Measurements from ENCODE around the gene PITRM1. TPM values are rescaled to one million over a fixed set of nuclear protein-coding genes. Genes with fewer than 3 reads are reported as not detected.

The PITRM1 gene
- total RNA-seq, 4 donors from 2014 or later: 67.6 to 107 (median 74.0) TPM

DNA sequence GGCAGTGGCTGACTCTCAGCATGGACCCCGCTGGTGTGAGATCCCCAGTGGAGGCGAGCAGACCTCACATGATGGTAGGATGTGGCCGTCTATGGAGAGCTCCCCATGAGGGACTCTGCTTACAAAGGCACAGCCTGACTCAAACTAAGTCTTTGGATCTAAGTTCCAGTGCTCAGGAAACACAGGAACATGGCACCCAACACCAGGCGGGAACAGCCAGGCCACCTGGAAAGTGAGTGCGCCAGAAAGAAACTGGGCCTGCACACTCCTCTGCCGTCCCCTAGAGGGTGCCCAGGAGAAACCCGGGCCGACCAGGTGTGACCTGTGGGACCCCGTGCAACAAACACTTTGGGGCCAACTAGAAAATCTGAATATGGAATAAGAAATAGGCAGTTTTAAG lies 10.0 kb downstream of the PITRM1 start:
- ATAC-seq (ENCODE audit: low FRiP score): no peak
- no peak for DNase-seq (ENCODE audit: low spot score)
- TF ChIP-seq, protein P1, sequence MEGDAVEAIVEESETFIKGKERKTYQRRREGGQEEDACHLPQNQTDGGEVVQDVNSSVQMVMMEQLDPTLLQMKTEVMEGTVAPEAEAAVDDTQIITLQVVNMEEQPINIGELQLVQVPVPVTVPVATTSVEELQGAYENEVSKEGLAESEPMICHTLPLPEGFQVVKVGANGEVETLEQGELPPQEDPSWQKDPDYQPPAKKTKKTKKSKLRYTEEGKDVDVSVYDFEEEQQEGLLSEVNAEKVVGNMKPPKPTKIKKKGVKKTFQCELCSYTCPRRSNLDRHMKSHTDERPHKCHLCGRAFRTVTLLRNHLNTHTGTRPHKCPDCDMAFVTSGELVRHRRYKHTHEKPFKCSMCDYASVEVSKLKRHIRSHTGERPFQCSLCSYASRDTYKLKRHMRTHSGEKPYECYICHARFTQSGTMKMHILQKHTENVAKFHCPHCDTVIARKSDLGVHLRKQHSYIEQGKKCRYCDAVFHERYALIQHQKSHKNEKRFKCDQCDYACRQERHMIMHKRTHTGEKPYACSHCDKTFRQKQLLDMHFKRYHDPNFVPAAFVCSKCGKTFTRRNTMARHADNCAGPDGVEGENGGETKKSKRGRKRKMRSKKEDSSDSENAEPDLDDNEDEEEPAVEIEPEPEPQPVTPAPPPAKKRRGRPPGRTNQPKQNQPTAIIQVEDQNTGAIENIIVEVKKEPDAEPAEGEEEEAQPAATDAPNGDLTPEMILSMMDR (IDR thresholded peaks at IDR 0.05): no peak

DNA sequence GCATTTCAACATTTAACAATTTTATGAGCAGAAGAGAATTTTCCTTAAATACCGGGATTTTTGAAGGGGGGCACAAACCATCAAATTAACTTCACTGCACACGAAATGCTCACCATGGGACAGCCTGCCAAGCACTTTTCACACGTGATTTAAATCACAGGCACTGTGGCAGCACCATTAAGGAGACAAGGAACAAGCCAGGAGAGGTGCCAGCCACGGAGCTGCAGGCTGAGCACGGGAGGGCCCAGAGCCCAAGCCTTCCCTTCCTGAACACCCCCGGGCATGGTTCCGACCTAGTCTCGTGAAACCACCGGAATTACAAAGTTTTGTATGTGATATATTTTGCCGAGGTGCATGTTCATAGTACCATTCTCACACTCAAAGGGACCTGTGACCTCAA lies 13.4 kb downstream of the PITRM1 start:
- DNase-seq (ENCODE audit: low spot score) (no peak), ATAC-seq (ENCODE audit: low FRiP score) (no peak)

DNA sequence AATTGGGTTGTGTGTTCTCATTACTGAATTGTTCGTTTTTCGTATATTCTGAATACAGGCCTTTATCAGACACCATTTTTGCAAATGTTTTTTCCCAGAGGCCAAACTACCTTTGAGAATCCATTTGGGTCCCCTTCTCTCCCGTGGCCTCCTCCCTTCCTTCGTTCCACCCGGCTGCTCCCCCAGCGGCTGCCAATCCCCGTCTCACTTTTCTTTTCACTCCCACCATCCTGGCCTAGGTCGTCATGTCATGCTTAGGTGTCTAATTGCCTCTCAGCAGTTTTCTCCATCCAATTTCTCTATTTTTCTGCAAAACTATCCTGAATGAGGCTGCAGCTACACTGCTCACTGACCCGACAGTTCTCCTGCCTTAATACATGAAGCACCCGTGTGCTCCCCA lies 17.9 kb downstream of the PITRM1 start:
- no peak for DNase-seq (ENCODE audit: low spot score)
- ATAC-seq (ENCODE audit: low FRiP score): no peak
- TF ChIP-seq, protein P1 (IDR thresholded peaks at IDR 0.05): no peak

More for the DNA sequence above, 13.4 kb downstream of the PITRM1 start:
- TF ChIP-seq, protein P1 (IDR thresholded peaks at IDR 0.05): no peak

DNA sequence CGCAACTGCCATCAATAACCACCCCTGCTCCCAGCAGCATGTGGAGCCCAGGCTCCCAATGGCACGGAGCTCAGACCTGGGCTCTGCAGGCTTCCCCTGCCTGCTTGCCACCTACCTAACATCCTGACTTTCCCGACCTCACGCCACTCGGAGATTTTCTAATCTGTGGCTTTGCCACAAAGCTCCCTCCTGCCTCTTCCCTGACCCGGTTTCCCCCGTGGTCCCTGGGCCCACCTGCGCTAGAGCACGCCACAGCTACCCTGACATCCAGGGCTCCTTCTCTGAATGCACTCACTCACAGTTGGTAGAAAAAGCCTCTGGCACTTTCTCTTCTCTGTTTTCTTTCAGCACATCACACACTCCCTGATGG lies 20.0 kb downstream of the PITRM1 start:
- DNase-seq (ENCODE audit: low spot score) (no peak), ATAC-seq (ENCODE audit: low FRiP score) (no peak)
- TF ChIP-seq, protein P1 (IDR thresholded peaks at IDR 0.05): no peak

DNA sequence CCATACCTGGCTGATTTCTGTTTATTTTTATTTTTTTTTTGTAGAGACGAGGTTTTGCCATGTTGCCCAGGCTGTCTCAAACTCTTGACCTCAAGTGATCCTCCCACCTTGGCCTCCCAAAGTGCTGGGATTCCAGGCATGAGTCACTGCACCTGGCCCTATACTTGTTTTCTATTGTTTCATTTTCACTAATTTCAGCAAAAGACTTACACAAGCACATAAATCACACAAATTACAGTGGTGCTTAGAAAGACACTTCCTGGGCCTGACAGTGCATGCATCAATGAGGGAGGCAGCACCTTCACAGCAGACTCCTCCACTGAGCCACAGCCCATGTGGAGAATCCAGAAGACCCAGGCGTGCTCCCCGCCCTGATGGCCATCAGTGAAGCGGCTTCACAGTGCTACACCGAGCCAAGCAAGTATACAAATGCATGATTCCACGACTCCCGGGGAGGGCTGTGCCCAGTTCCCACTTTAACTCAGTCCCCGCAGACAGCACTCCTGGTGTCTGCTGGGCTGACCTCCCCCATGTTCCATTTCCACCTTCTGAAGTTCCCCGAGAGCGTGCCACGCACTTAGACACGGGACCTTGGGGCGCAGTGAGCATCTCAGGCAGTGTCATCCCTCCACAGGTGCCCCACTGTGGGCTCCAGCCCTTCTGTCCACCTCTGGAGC lies 20.6 kb downstream of the PITRM1 start:
- DNase-seq (ENCODE audit: low spot score) (no peak), ATAC-seq (ENCODE audit: low FRiP score) (no peak)
- TF ChIP-seq, protein P1 (IDR thresholded peaks at IDR 0.05): no peak

DNA sequence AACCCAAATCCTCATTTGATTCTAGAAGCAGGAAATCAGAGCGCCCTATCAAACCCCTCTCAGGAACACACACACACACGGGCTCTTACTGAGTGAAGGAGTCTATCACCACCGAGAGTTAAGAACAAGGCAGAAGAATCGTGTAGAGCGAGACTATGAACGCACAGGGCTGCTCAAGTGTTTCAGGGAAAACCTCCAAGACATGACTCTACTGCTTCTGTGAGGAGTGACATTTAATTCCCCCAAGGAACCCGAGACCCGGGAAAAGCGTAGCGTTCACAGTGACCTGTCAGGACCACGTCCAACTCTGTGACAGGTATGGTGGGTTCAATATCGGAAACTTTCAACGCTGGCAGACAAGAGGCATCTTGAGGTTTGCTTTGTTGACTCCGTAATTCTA lies 21.6 kb downstream of the PITRM1 start:
- TF ChIP-seq, protein P1 (IDR thresholded peaks at IDR 0.05): no peak
- no peak for DNase-seq (ENCODE audit: low spot score)
- ATAC-seq (ENCODE audit: low FRiP score): no peak

DNA sequence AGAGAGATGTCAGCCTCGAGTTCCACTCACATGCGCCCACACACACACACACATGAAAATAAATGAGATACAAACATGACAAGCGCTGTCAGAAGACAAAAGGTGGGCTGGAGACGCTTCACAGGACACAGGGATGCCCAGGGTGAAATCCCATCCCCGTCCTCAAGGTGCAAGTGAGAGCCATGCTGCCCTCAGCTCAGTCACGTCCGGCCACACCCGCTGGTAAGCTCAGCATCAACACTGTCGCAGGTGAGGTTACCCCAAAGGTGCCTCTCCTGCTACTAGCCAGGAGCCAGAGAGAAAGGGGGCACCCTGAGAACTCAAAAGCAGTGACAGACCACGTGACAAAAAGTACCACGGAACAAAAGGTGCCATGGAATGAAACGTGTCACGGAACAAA lies 22.2 kb downstream of the PITRM1 start:
- no peak for ATAC-seq (ENCODE audit: low FRiP score)
- DNase-seq (ENCODE audit: low spot score): no peak
- TF ChIP-seq, protein P1 (IDR thresholded peaks at IDR 0.05): no peak

Measured in omental fat pad (tissue), 4 donors.